HG03159 (cell line): Measurements from ENCODE around the gene PRR13.
A peak's percentile ranks its signal among the peaks of the same experiment; 100 is the strongest.

Experiments used
- ATAC-seq: cut with Tn5 transposase; IDR thresholded peaks from one replicate; pipeline ENCODE4 v1.9.1; 2021; ENCODE audit warnings: mild to moderate bottlenecking, moderate library complexity; ENCODE audit not compliant: unreplicated experiment

PRR13 gene

DNA sequence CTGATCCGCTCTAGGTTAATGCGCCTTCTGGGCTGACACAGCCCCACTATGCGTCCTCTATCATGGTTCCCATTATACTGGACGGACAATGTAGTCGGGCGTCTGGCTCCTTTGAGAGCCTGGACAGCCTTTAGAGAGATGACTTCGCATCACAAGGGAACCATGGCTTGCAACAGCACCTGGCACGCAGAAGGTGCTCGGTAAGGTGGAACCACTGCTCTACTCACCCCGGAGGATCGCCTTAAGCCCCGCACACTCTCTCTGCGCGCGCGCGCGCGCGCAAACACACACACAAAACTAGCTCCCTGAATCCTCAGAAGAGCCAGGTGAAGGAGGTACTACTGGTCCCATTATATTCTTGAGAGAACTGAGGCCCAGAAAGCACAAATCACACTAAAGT is 50.7 kb downstream of the PRR13 start:
- ATAC-seq: no peak

DNA sequence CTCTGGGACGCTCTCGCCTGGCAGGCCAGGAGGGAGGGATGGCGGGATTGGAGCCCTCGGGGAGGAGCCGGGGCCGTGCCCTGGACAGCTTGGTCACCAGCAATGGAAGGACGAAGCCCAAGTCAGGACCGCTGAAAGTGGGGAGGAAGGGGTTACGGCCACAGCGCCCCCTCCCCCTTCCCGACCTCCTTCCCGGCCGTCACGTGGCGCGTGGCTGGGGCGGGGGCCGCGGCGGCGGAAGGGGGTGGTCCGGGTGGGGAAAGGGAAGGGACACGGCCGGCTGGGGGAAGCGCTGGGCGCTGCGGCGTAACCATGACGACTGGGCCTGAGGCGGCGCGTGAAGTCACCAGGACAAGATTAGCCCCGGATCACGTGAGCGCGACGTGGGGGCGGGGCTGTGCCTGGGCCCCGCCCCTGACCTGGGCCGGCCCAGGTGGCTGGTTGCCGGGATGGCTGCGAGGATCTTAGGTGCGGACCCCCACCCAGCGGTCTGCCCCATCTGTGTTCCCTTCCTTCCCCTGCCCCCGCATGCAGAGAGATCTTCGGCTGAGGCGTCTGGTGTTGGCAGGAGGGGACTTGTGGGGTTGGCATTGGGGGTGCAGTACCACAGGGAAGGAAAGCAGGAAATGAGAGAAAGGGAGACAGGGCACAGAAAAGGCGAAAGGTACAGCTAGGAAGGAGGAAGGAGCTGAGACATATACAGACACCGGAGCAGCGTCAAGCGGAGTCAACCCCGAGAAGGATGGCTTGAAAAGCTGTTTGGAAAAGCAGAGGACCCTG is 51.5 kb downstream of the PRR13 start:
- peak; percentile 94 for ATAC-seq

DNA sequence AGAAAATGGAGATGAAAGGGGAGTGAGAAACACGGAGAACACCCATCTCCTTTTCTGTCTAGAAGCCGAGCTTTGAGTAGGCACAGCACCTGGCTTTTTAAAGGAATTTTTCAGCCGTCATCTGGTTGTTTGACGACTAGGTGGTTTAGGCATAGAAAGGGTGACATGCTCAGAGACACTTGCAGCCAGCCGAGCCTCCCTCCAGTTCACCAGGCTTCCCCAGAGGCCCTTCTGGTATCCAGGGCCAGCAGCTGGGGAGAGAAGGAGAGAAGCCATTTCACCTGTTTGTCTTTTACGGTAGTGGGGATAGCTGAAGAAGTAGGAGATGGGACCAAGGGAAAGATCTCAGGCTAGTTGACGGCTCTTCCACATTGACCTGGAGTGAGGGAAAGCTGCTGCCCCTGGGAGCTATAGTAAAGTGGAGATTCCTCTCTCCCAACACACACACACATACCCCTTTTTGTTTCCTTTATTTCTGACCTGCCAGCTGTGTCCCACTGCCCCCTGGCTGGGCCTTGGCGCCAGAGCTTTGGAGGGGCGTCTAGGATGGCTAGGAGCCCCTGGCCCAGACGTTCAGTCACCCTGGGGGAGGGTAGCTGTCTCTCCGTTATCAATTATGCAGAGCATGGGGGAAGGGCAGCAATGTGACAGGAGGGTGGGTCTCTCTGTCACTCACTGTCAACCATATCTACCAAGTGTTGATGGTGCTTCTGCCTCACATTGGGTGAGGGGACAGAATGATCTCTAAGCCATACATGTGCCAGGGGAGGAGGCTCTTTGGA is 52.3 kb downstream of the PRR13 start:
- ATAC-seq: no peak
